H9 (cell line): ENCODE measurements around the gene GLS. TPM values are rescaled to one million over a fixed set of nuclear protein-coding genes. Genes with fewer than 3 reads are reported as not detected.

Experiments used
- DNase-seq: peaks from one replicate; pipeline ENCODE4 v3.0.0-alpha.2; 2017
- H2AFZ ChIP-seq: one replicate; pipeline ENCODE4 v1.6.1; 2013; ENCODE audit warnings: mild to moderate bottlenecking, low read length, control low read depth, moderate library complexity
- H2AK5ac ChIP-seq: 2 replicates; pipeline ENCODE4 v1.6.1; 2013; ENCODE audit warnings: low read length, control low read depth, mixed read lengths; ENCODE audit not compliant: insufficient read length
- H2BK120ac ChIP-seq: one replicate; pipeline ENCODE4 v1.6.1; 2013; ENCODE audit warnings: low read depth, mild to moderate bottlenecking, low read length, control low read depth, inconsistent platforms; ENCODE audit not compliant: poor library complexity, severe bottlenecking
- H2BK12ac ChIP-seq: 2 replicates; pipeline ENCODE4 v1.6.1; 2013; ENCODE audit warnings: low read length, control low read depth, mixed read lengths, low read depth; ENCODE audit not compliant: insufficient read length
- H2BK15ac ChIP-seq: 2 replicates; pipeline ENCODE4 v1.6.1; 2013; ENCODE audit warnings: low read depth, low read length, control low read depth
- H2BK20ac ChIP-seq: one replicate; pipeline ENCODE4 v1.6.1; 2013; ENCODE audit warnings: low read depth, mild to moderate bottlenecking, low read length, control low read depth, inconsistent platforms; ENCODE audit not compliant: poor library complexity, severe bottlenecking
- H2BK5ac ChIP-seq: 2 replicates; pipeline ENCODE4 v1.6.1; 2013; ENCODE audit warnings: low read length, control low read depth, mixed read lengths; ENCODE audit not compliant: insufficient read length
- H3K14ac ChIP-seq: 2 replicates; pipeline ENCODE4 v1.6.1; 2013; ENCODE audit warnings: low read length, control low read depth; ENCODE audit not compliant: insufficient read depth
- H3K18ac ChIP-seq: 2 replicates; pipeline ENCODE4 v1.6.1; 2013; ENCODE audit warnings: low read depth, mild to moderate bottlenecking, mixed read lengths, low read length, control low read depth; ENCODE audit not compliant: insufficient read length
- H3K23ac ChIP-seq: 2 replicates; pipeline ENCODE4 v1.6.1; 2013; ENCODE audit warnings: low read length, control low read depth, mixed read lengths, low read depth; ENCODE audit not compliant: insufficient read length
- H3K23me2 ChIP-seq: 2 replicates; pipeline ENCODE4 v1.6.1; 2013; ENCODE audit warnings: low read depth, mild to moderate bottlenecking, mixed read lengths, low read length, control low read depth; ENCODE audit not compliant: insufficient read length, poor library complexity, severe bottlenecking
- H3K27ac ChIP-seq: 2 replicates; pipeline ENCODE4 v1.5.1; 2013; ENCODE audit warnings: low read length, control low read depth, mixed read lengths, low read depth; ENCODE audit not compliant: insufficient read length
- H3K27me3 ChIP-seq: 2 replicates; pipeline ENCODE4 v1.6.1; 2013; ENCODE audit warnings: low read length, control low read depth, inconsistent platforms; ENCODE audit not compliant: insufficient read depth
- H3K4ac ChIP-seq: 2 replicates; pipeline ENCODE4 v1.6.1; 2013; ENCODE audit warnings: low read depth, mild to moderate bottlenecking, control low read depth, inconsistent platforms, low read length, moderate library complexity
- H3K4me1 ChIP-seq: 2 replicates; pipeline ENCODE4 v1.6.1; 2013; ENCODE audit warnings: low read length, control low read depth, inconsistent platforms; ENCODE audit not compliant: insufficient read depth
- H3K4me2 ChIP-seq: 2 replicates; pipeline ENCODE4 v1.6.1; 2013; ENCODE audit warnings: low read length, control low read depth, mixed read lengths; ENCODE audit not compliant: insufficient read length, insufficient read depth
- H3K56ac ChIP-seq: 2 replicates; pipeline ENCODE4 v1.6.1; 2013; ENCODE audit warnings: low read depth, mild to moderate bottlenecking, mixed read lengths, low read length, control low read depth; ENCODE audit not compliant: insufficient read length
- H3K79me1 ChIP-seq: 2 replicates; pipeline ENCODE4 v1.6.1; 2013; ENCODE audit warnings: low read depth, mild to moderate bottlenecking, moderate library complexity, low read length, control low read depth, inconsistent platforms; ENCODE audit not compliant: insufficient read depth, poor library complexity, severe bottlenecking
- H3K79me2 ChIP-seq: 2 replicates; pipeline ENCODE4 v1.6.1; 2013; ENCODE audit warnings: low read length, control low read depth, inconsistent platforms; ENCODE audit not compliant: insufficient read depth
- H3K9ac ChIP-seq: 2 replicates; pipeline ENCODE4 v1.6.1; 2013; ENCODE audit warnings: low read length, control low read depth, mixed read lengths; ENCODE audit not compliant: insufficient read length; ENCODE audit errors: extremely low read depth
- H3K9me3 ChIP-seq: one replicate; pipeline ENCODE4 v1.6.1; 2013; ENCODE audit warnings: low read depth, low read length, inconsistent platforms; ENCODE audit not compliant: control insufficient read depth
- H3T11ph ChIP-seq: one replicate; pipeline ENCODE4 v1.6.1; 2013; ENCODE audit warnings: mild to moderate bottlenecking, low read length, control low read depth, inconsistent platforms
- H4K20me1 ChIP-seq: one replicate; pipeline ENCODE4 v1.6.1; 2013; ENCODE audit not compliant: control insufficient read depth, insufficient read length, insufficient read depth
- H4K5ac ChIP-seq: 2 replicates; pipeline ENCODE4 v1.6.1; 2013; ENCODE audit warnings: low read depth, mild to moderate bottlenecking, mixed read lengths, low read length, control low read depth; ENCODE audit not compliant: insufficient read length
- H4K8ac ChIP-seq: replicated peaks from 2 replicates; pipeline ENCODE4 v1.6.1; 2013; ENCODE audit warnings: low read length, control low read depth, mixed read lengths, low read depth; ENCODE audit not compliant: insufficient read length
- H4K91ac ChIP-seq: 2 replicates; pipeline ENCODE4 v1.6.1; 2013; ENCODE audit warnings: low read depth, mild to moderate bottlenecking, moderate library complexity, mixed read lengths, low read length, control low read depth; ENCODE audit not compliant: insufficient read length
- H3K27ac Mint-ChIP-seq, 3 experiments: 2 replicates in 2 of 3; 3 replicates in 1 of 3; pipeline ENCODE4 v1.8.0; 2020 to 2021; ENCODE audit warnings: mixed read lengths in 3 of 3, mild to moderate bottlenecking in 1 of 3, moderate library complexity in 1 of 3
- H3K27me3 Mint-ChIP-seq: 2 replicates; pipeline ENCODE4 v1.8.0; 2021; ENCODE audit warnings: low read depth, mild to moderate bottlenecking, moderate library complexity, mixed read lengths
- H3K36me3 Mint-ChIP-seq, 3 experiments: 2 replicates in 2 of 3; 3 replicates in 1 of 3; pipeline ENCODE4 v1.8.0; 2020 to 2021; ENCODE audit warnings: low read depth in 3 of 3, mixed read lengths in 3 of 3; ENCODE audit not compliant: insufficient read depth in 1 of 3
- H3K4me1 Mint-ChIP-seq, 2 experiments: 2 replicates each; pipeline ENCODE4 v1.8.0; 2020; ENCODE audit warnings: mixed read lengths in 2 of 2
- H3K4me3 Mint-ChIP-seq, 2 experiments: 2 replicates in 1 of 2; 3 replicates in 1 of 2; pipeline ENCODE4 v1.8.0; 2020 to 2021; ENCODE audit warnings: mild to moderate bottlenecking in 2 of 2, mixed read lengths in 2 of 2, moderate library complexity in 1 of 2
- H3K9me3 Mint-ChIP-seq, 2 experiments: 2 replicates in 1 of 2; 3 replicates in 1 of 2; pipeline ENCODE4 v1.8.0; 2020; ENCODE audit warnings: mild to moderate bottlenecking in 2 of 2, mixed read lengths in 2 of 2, moderate library complexity in 1 of 2
- WGBS: extraction: QIAGEN DNeasy Blood & Tissue Kit; methylation state at CpG from one replicate; pipeline ENCODE4 v1.1.7; 2013; ENCODE audit warnings: missing lambda C conversion rate, low lambda C conversion rate, mixed read lengths; ENCODE audit not compliant: insufficient read length; ENCODE audit errors: extremely low coverage; 5-methylcytosine and 5-hydroxymethylcytosine counted together
- total RNA-seq: library from RNA; stranded (reverse); gene quantifications from 2 replicates; pipeline ENCODE4 v1.2.1, GENCODE V29; 2021
- TF ChIP-seq, protein P1 (sequence below): fragments of 200-600 bp; sonication (generic); conservative IDR thresholded peaks from 3 replicates; pipeline ENCODE4 v1.8.0; 2021; ENCODE audit warnings: antibody characterized with exemption, mild to moderate bottlenecking

The GLS gene
- total RNA-seq, 1 experiment from 2014 or later = 69.3 TPM

DNA sequence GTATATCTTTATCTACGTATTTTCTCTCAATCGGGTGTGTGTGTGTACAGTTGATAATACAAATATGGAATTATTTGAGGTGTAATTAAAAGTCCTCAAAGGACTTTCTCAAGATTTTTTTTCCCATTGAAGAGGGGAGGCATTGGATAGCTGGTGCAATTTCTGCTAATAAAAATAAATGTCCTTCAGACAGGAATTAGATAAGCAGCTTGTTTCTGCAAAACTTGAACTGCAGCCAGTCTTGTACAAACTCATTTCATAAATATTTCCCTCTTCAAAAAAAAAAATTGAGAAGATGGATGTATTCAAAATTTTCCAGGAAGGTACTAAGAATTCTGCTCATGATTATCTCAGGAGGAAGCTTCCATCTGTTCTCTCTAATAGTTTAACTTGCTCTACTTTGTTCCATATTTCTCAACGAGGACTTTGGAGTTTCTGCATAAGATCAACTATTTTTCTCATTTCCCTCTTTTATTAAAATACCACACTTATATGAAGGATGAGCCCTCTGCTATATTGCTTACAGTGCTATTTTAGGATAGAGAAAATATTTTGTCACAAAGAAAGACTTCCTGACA is 33.0 kb upstream of the GLS start:
- Histone ChIP-seq H3K9me3 (no peaks in the 10 kb centered on the region), H3T11ph (no peak overlapping the region), H2AK5ac (no peak overlapping the region), H3K56ac (no peak overlapping the region), H2BK15ac (no peak overlapping the region), H3K27me3 (no peaks in the 10 kb centered on the region), H3K4me1 (no peaks in the 10 kb centered on the region), H3K9ac (no peak overlapping the region), H3K79me2 (no peaks in the 10 kb centered on the region), H2AFZ (no peak overlapping the region), H4K20me1 (no peaks in the 10 kb centered on the region), H3K18ac (no peak overlapping the region), H3K79me1 (no peaks in the 10 kb centered on the region), H4K5ac (no peak overlapping the region), H3K23ac (no peak overlapping the region), H2BK120ac (no peak overlapping the region), H3K4me2 (no peak overlapping the region), H3K14ac (no peak overlapping the region), H3K27ac (no peak overlapping the region), H2BK12ac (no peak overlapping the region), H2BK5ac (no peak overlapping the region), H4K8ac (no peak overlapping the region), H3K4ac (no peak overlapping the region), H3K23me2 (no peaks in the 10 kb centered on the region), H2BK20ac (no peak overlapping the region), H4K91ac (no peak overlapping the region)
- Mint-ChIP-seq H3K36me3 (no peaks in the 10 kb centered on the region), H3K4me1 (no peaks in the 10 kb centered on the region), H3K4me3 (no peak overlapping the region), H3K27ac (no peak overlapping the region), H3K9me3 (no peaks in the 10 kb centered on the region), H3K27me3 (no peaks in the 10 kb centered on the region)
- no peak for DNase-seq
- no CpG with 5 or more reads among the region's 3 CpGs for WGBS
- TF ChIP-seq, protein P1, sequence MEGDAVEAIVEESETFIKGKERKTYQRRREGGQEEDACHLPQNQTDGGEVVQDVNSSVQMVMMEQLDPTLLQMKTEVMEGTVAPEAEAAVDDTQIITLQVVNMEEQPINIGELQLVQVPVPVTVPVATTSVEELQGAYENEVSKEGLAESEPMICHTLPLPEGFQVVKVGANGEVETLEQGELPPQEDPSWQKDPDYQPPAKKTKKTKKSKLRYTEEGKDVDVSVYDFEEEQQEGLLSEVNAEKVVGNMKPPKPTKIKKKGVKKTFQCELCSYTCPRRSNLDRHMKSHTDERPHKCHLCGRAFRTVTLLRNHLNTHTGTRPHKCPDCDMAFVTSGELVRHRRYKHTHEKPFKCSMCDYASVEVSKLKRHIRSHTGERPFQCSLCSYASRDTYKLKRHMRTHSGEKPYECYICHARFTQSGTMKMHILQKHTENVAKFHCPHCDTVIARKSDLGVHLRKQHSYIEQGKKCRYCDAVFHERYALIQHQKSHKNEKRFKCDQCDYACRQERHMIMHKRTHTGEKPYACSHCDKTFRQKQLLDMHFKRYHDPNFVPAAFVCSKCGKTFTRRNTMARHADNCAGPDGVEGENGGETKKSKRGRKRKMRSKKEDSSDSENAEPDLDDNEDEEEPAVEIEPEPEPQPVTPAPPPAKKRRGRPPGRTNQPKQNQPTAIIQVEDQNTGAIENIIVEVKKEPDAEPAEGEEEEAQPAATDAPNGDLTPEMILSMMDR = no peak
